Skeletal muscle satellite cell (primary cell): ENCODE results near the gene CTNNA1.

Experiments
- H3K27me3 ChIP-seq: 2 replicates; pipeline ENCODE4 v1.7.0; 2013; ENCODE audit warnings: low read length; ENCODE audit not compliant: control insufficient read depth, insufficient read depth
- H3K36me3 ChIP-seq: 2 replicates; pipeline ENCODE4 v1.7.0; 2013; ENCODE audit warnings: mild to moderate bottlenecking, control low read depth, low read length; ENCODE audit not compliant: insufficient read depth
- H3K4me1 ChIP-seq: 2 replicates; pipeline ENCODE4 v1.7.0; 2013; ENCODE audit warnings: low read length; ENCODE audit not compliant: control insufficient read depth, insufficient read depth
- H3K4me2 ChIP-seq: 2 replicates; pipeline ENCODE4 v1.7.0; 2013; ENCODE audit warnings: mild to moderate bottlenecking, low read length
- H3K4me3 ChIP-seq: 2 replicates; pipeline ENCODE4 v1.7.0; 2013; ENCODE audit warnings: low read length
- H3K9ac ChIP-seq: 2 replicates; pipeline ENCODE4 v1.7.0; 2013; ENCODE audit warnings: mild to moderate bottlenecking, low read depth, low read length, moderate library complexity
- H3K9me3 ChIP-seq: replicated peaks from 2 replicates; pipeline ENCODE4 v1.7.0; 2013; ENCODE audit warnings: mild to moderate bottlenecking, control low read depth, low read length

Gene CTNNA1

GRCh38 chr5:138841531-138841930, 88.3 kb downstream of the CTNNA1 start:
- no peaks in the 10 kb centered on the region for H3K9me3 ChIP-seq
- H3K36me3 ChIP-seq = no peaks in the 10 kb centered on the region
- H3K4me2 ChIP-seq = no peak overlapping the region
- no peak overlapping the region for H3K4me3 ChIP-seq
- peaks cover 33% of the 10 kb centered on the region for H3K4me1 ChIP-seq
- no peaks in the 10 kb centered on the region for H3K27me3 ChIP-seq
- no peak overlapping the region for H3K9ac ChIP-seq

- Histone ChIP-seq H3K27me3 (no peaks in the 10 kb centered on the region), H3K4me1 (peaks cover 33% of the 10 kb centered on the region), H3K9me3 (no peaks in the 10 kb centered on the region), H3K4me3 (no peak overlapping the region), H3K4me2 (no peak overlapping the region), H3K9ac (no peak overlapping the region), H3K36me3 (no peaks in the 10 kb centered on the region)
Measured at GRCh38 chr5:138843316-138844124, 90.3 kb downstream of the CTNNA1 start.

DNA sequence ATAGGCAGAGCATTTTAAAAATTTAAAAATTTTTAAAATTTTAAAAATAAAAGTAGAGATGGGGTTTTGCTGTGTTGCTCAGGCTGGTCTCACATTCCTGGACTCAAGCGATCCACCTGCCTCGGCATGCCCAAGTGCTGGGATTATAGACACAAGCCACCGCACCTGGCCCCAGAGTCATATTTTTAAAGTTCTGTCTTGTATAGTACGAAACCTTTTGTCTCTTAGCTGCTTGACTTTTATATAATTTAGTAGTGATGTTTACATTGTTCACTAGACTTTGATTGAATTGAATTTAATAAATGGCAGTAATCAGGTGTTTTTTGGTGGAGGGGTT, 90.9 kb downstream of the CTNNA1 start:
- Histone ChIP-seq H3K27me3 (no peaks in the 10 kb centered on the region), H3K4me1 (peaks cover 37% of the 10 kb centered on the region), H3K9ac (no peak overlapping the region), H3K36me3 (no peaks in the 10 kb centered on the region), H3K9me3 (no peaks in the 10 kb centered on the region), H3K4me2 (peak overlapping the region; percentile 69), H3K4me3 (peak overlapping the region; percentile 4)

GRCh38 chr5:138844812-138845513, 91.7 kb downstream of the CTNNA1 start:
- H3K4me3 ChIP-seq = peak overlapping the region; percentile 48
- H3K36me3 ChIP-seq = no peaks in the 10 kb centered on the region
- no peaks in the 10 kb centered on the region for H3K27me3 ChIP-seq
- H3K9ac ChIP-seq = peak overlapping the region; percentile 59
- H3K9me3 ChIP-seq = no peaks in the 10 kb centered on the region
- peaks cover 46% of the 10 kb centered on the region for H3K4me1 ChIP-seq
- H3K4me2 ChIP-seq = peak overlapping the region; percentile 69

GRCh38 chr5:138849439-138849838, 96.2 kb downstream of the CTNNA1 start:
- Histone ChIP-seq H3K9me3 (no peaks in the 10 kb centered on the region), H3K4me1 (peaks cover 42% of the 10 kb centered on the region), H3K9ac (no peak overlapping the region), H3K4me2 (peak overlapping the region; percentile 11), H3K27me3 (no peaks in the 10 kb centered on the region), H3K4me3 (no peak overlapping the region), H3K36me3 (no peaks in the 10 kb centered on the region)

DNA sequence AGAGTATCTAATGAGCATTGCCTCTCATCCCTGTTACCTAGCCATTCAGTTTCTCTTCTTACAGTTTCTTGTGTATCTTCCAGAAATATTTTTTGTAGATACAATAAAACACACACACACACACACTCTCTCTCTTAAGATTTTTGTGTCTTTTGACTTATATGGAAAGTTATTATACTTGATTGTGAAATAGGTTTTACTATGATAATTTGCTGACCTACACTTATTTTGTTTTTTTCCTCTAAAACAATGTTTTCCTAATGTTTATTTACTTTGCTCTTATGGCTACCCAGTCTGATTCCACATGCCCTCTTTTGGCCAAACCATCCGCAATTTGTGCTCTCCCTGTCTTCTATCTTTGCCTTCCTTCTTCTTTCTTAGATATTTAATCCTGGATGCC, 96.7 kb downstream of the CTNNA1 start:
- Histone ChIP-seq H3K4me1 (peaks cover 38% of the 10 kb centered on the region), H3K27me3 (no peaks in the 10 kb centered on the region), H3K9ac (no peak overlapping the region), H3K9me3 (no peaks in the 10 kb centered on the region), H3K4me2 (peak overlapping the region; percentile 11), H3K36me3 (no peaks in the 10 kb centered on the region), H3K4me3 (no peak overlapping the region)

GRCh38 chr5:138850865-138851435, 97.7 kb downstream of the CTNNA1 start:
- H3K4me1 ChIP-seq = peaks cover 28% of the 10 kb centered on the region

GRCh38 chr5:138853132-138853531, 99.9 kb downstream of the CTNNA1 start:
- H3K4me3 ChIP-seq = no peak overlapping the region

More at GRCh38 chr5:138850865-138851435, 97.7 kb downstream of the CTNNA1 start:
- no peak overlapping the region for H3K9ac ChIP-seq
- H3K4me3 ChIP-seq = peak overlapping the region; percentile 33
- peaks cover 4% of the 10 kb centered on the region for H3K36me3 ChIP-seq
- H3K9me3 ChIP-seq = no peaks in the 10 kb centered on the region
- H3K27me3 ChIP-seq = no peaks in the 10 kb centered on the region
- peak overlapping the region; percentile 4 for H3K4me2 ChIP-seq

DNA sequence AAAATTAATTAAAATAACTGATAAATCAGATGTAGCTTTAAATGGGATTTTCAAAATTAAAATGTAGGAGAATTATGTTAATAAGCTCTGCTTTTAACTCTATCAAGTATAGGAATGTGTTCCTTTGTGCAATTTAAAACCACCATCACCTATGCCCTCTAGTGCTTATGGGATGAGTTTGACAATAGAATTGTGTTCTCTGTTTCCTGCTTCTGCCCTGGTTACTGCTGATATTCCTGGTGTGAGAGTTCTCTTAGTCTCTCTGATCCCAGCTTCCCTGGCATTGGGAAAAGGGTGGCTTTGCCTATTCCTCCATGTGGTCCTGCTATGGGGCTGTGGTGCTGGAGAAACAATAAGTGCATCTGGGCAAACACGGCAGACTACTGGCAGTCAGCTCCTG, 113.8 kb downstream of the CTNNA1 start:
- H3K9me3 ChIP-seq = no peaks in the 10 kb centered on the region
- H3K4me1 ChIP-seq = peaks cover 21% of the 10 kb centered on the region
- peaks cover 6% of the 10 kb centered on the region for H3K36me3 ChIP-seq
- H3K27me3 ChIP-seq = no peaks in the 10 kb centered on the region
- no peak overlapping the region for H3K4me3 ChIP-seq
- no peak overlapping the region for H3K4me2 ChIP-seq
- H3K9ac ChIP-seq = no peak overlapping the region

More at GRCh38 chr5:138853132-138853531, 99.9 kb downstream of the CTNNA1 start:
- H3K9me3 ChIP-seq = no peaks in the 10 kb centered on the region
- no peak overlapping the region for H3K4me2 ChIP-seq
- peaks cover 4% of the 10 kb centered on the region for H3K36me3 ChIP-seq
- no peaks in the 10 kb centered on the region for H3K27me3 ChIP-seq
- H3K9ac ChIP-seq = no peak overlapping the region
- H3K4me1 ChIP-seq = peaks cover 26% of the 10 kb centered on the region

DNA sequence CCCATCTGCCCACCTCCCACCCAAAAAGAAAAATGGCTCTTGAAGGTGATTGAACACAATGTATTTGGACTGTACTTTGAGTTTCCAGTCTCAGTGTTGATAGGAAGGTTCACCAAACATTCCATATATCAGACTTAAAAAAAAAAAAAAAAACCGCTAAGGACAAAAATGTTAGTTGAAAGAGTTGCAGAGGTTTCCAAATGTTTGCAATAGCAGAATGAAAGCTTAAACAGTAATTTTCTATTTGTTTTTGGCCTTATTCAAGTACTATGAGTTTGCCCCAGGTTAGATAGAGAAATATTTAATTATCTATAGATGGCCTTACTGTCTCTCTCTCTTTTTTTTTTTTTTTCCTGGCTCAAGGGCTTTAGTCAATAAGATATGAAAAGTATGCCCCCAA, 115.8 kb downstream of the CTNNA1 start:
- no peak overlapping the region for H3K4me3 ChIP-seq
- H3K36me3 ChIP-seq = no peaks in the 10 kb centered on the region
- peaks cover 29% of the 10 kb centered on the region for H3K4me1 ChIP-seq
- no peaks in the 10 kb centered on the region for H3K9me3 ChIP-seq
- no peak overlapping the region for H3K4me2 ChIP-seq
- H3K27me3 ChIP-seq = no peaks in the 10 kb centered on the region
- no peak overlapping the region for H3K9ac ChIP-seq

GRCh38 chr5:138869763-138870500, 116.7 kb downstream of the CTNNA1 start:
- peak overlapping the region; percentile 66 for H3K4me2 ChIP-seq
- H3K9ac ChIP-seq = peak overlapping the region; percentile 51
- H3K4me3 ChIP-seq = peak overlapping the region; percentile 31
- no peaks in the 10 kb centered on the region for H3K9me3 ChIP-seq
- peaks cover 36% of the 10 kb centered on the region for H3K4me1 ChIP-seq
- H3K36me3 ChIP-seq = no peaks in the 10 kb centered on the region
- H3K27me3 ChIP-seq = no peaks in the 10 kb centered on the region
